RPMI8226 (cell line): ENCODE measurements around the gene KCNQ1.

Source experiments
- DNase-seq: peaks from one replicate; pipeline ENCODE4 v3.0.0-alpha.2; 2015

The KCNQ1 gene

GRCh38 chr11:2586087-2586792 lies 141.4 kb downstream of the KCNQ1 start:
- DNase-seq, result no peak

GRCh38 chr11:2586793-2587131 lies 142.0 kb downstream of the KCNQ1 start:
- no peak for DNase-seq

- DNase-seq, result no peak
Measured at GRCh38 chr11:2587132-2587930, 142.5 kb downstream of the KCNQ1 start.

- DNase-seq, result no peak
Measured at GRCh38 chr11:2587976-2588748, 143.4 kb downstream of the KCNQ1 start.

- no peak for DNase-seq
Measured at GRCh38 chr11:2588809-2589537, 144.2 kb downstream of the KCNQ1 start.

GRCh38 chr11:2589538-2589934 lies 144.7 kb downstream of the KCNQ1 start:
- no peak for DNase-seq

GRCh38 chr11:2590131-2590964 lies 145.5 kb downstream of the KCNQ1 start:
- DNase-seq, result no peak

- no peak for DNase-seq
Measured at GRCh38 chr11:2590965-2591754, 146.4 kb downstream of the KCNQ1 start.

- no peak for DNase-seq
Measured at GRCh38 chr11:2591805-2592204, 147.0 kb downstream of the KCNQ1 start.

GRCh38 chr11:2592559-2593392 lies 148.0 kb downstream of the KCNQ1 start:
- DNase-seq, result no peak

- no peak for DNase-seq
Measured at GRCh38 chr11:2593393-2593950, 148.7 kb downstream of the KCNQ1 start.

GRCh38 chr11:2594267-2594666 lies 149.5 kb downstream of the KCNQ1 start:
- no peak for DNase-seq

GRCh38 chr11:2595204-2595603 lies 150.4 kb downstream of the KCNQ1 start:
- no peak for DNase-seq

- no peak for DNase-seq
Measured at GRCh38 chr11:2599561-2600189, 154.9 kb downstream of the KCNQ1 start.

GRCh38 chr11:2609345-2609744 lies 164.5 kb downstream of the KCNQ1 start:
- no peak for DNase-seq

- DNase-seq, result no peak
Measured at GRCh38 chr11:2612884-2613571, 168.2 kb downstream of the KCNQ1 start.

- DNase-seq, result peak; percentile 10
Measured at GRCh38 chr11:2621894-2622293, 177.1 kb downstream of the KCNQ1 start.

GRCh38 chr11:2625183-2625582 lies 180.4 kb downstream of the KCNQ1 start:
- no peak for DNase-seq

GRCh38 chr11:2630679-2631078 lies 185.9 kb downstream of the KCNQ1 start:
- DNase-seq, result no peak
